Body of pancreas (tissue), 4 donors: ENCODE measurements around the gene ABCG8. TPM values are rescaled to one million over a fixed set of nuclear protein-coding genes. Genes with fewer than 3 reads are reported as not detected.

Experiments
- ATAC-seq: fragments of 150-250 bp; one replicate; pipeline ENCODE4 v1.9.1; 2016
- DNase-seq, 4 donors: peaks; one replicate each; pipeline ENCODE4 v3.0.0-alpha.2; 2019
- H3K27ac ChIP-seq, 4 donors: fragments of 200-600 bp; sonication (generic); 1 replicate in 3 of 4; 2 replicates in 1 of 4; pipeline versions ENCODE4 v1.5.1 to v1.6.1; 2016 to 2019; ENCODE audit warnings: mild to moderate bottlenecking in 1 of 4, mixed read lengths in 1 of 4, moderate library complexity in 1 of 4
- H3K27me3 ChIP-seq, 2 donors: fragments of 200-600 bp; sonication (generic); one replicate each; pipeline ENCODE4 v1.6.0; 2016; ENCODE audit warnings: mild to moderate bottlenecking in 1 of 2
- H3K36me3 ChIP-seq, 2 donors: fragments of 200-600 bp; sonication (generic); replicated peaks in 1 of 2; 2 replicates each; pipeline ENCODE4 v1.5.1; 2016; ENCODE audit warnings: low read depth in 2 of 2; ENCODE audit not compliant: insufficient read depth in 1 of 2
- H3K4me1 ChIP-seq: fragments of 200-600 bp; sonication (generic); one replicate; pipeline ENCODE4 v1.6.0; 2016
- H3K4me3 ChIP-seq, 2 donors: fragments of 200-600 bp; sonication (generic); 1 replicate in 1 of 2; 2 replicates in 1 of 2; pipeline ENCODE4 v1.5.1; 2016 to 2019
- H3K9me3 ChIP-seq, 3 donors: fragments of 200-600 bp; sonication (generic); 1 replicate in 2 of 3; 2 replicates in 1 of 3; pipeline ENCODE4 v1.5.1; 2016
- CTCF ChIP-seq, 7 experiments: fragments of 450-650 bp in 4 of 7; fragments of 200-600 bp in 3 of 7; sonication (generic) in 3 of 7; IDR thresholded peaks; one replicate each; pipeline ENCODE4 v1.5.1; 2016 to 2019; ENCODE audit warnings: antibody characterized with exemption in 7 of 7
- POLR2A ChIP-seq, 3 donors: fragments of 450-650 bp; IDR thresholded peaks; one replicate each; pipeline ENCODE4 v1.6.1; 2016; ENCODE audit warnings: antibody characterized with exemption in 3 of 3, mild to moderate bottlenecking in 2 of 3
- WGBS, 2 donors: methylation state at CpG; one replicate each; pipeline ENCODE4 v1.1.5; 2017; 5-methylcytosine and 5-hydroxymethylcytosine counted together
- intact Hi-C: fragments of 100-400 bp; cut with DNase I; formaldehyde crosslinking; loops from one replicate; pipeline ENCODE4 v1.15.1; 2023
- total RNA-seq, 2 donors: library from RNA; depleted of rRNA; stranded (reverse); fragments of >200 nt; gene quantifications; one replicate each; pipeline ENCODE4 v1.1.0, GENCODE V29; 2016

ABCG8 gene
- total RNA-seq, 2 donors from 2014 or later: not detected

- ATAC-seq: no peak
- Histone ChIP-seq H3K27me3 (no peaks in the 10 kb centered on the region), H3K27ac (no peak overlapping the region), H3K9me3 (no peaks in the 10 kb centered on the region), H3K36me3 (no peaks in the 10 kb centered on the region), H3K4me1 (no peaks in the 10 kb centered on the region), H3K4me3 (no peak overlapping the region)
- TF ChIP-seq POLR2A (IDR thresholded peaks at IDR 0.05): no peak
- no peak for TF ChIP-seq CTCF (IDR thresholded peaks at IDR 0.05)
- intact Hi-C loops: no loop called here
- no peak for DNase-seq
- 88 to 93% methylated on average over 17 of the region's 17 CpGs for WGBS, 2 donors
These were observed 12.2 kb upstream of the ABCG8 start for GRCh38 chr2:43826305-43827250.

DNA sequence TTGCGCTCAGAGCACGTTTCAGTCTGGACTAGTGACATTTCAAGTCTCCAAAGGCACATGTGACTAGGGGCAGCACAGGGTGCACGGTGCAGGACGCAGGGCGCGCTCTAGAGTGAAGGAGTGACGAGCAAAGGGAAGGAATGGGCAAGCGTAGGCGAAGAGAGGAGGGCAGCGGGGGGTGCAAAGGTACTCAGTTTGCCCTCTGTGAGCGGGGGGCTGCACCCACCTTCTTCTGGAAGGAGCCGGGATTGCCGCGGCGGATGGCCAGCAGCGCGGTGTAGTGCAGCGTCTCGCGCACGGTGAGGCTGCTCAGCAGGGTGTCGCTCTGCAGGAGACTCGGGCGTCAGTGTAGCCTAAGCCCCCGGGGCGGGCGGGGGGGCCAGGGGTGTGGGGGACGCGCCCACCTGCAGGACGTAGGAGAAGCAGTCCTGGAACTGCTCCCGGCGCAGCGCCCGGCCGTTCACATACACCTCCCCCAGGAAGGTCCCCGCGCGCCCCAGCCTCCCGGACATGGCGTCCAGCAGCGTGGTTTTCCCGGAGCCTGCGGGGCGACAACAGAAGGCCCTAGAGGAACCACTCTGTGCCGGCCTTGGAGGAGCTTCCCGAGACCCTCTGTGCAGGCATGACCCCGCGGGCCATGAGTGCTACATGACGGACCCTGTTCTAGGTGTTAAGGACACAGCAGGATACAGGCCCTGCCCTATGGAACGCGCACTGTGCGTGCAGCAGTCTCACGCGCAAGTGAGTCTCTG lies 7.1 kb upstream of the ABCG8 start:
- no peak for TF ChIP-seq CTCF (IDR thresholded peaks at IDR 0.05)
- intact Hi-C loops: no loop called here
- ATAC-seq (no peak), DNase-seq (no peak)
- no peaks in the 10 kb centered on the region for H3K27me3 ChIP-seq
- no peak overlapping the region for H3K4me3 ChIP-seq
- no peaks in the 10 kb centered on the region for H3K36me3 ChIP-seq
- H3K4me1 ChIP-seq: no peaks in the 10 kb centered on the region
- H3K27ac ChIP-seq: no peak overlapping the region
- 7 to 10% methylated on average over 24 to 53 of the region's 54 CpGs for WGBS, 2 donors
- no peaks in the 10 kb centered on the region for H3K9me3 ChIP-seq

DNA sequence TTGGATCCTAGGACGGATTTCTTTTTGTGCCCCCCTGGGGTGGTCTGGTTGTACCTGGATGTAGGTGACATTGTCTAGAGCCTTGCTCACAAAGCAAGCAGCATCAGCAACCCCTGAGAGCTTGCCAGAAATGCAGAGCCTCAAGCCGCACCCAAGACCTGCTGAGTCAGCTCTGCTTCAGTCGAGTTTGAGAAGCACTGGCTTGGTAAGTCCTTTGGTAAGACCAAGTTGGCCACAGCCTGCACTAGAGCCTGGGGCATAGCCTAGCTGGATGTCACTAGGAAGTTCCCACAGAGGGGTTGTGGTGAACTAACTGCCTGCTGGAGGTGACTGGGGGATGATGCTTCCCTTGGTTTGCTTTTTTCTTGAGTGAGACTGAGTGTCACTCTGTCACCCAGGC lies 6.3 kb upstream of the ABCG8 start:
- intact Hi-C loops: no loop called here
- no peak overlapping the region for H3K27ac ChIP-seq
- WGBS, 2 donors: 43 to 44% methylated on average over 3 of the region's 3 CpGs
- no peak overlapping the region for H3K4me3 ChIP-seq
- TF ChIP-seq POLR2A (IDR thresholded peaks at IDR 0.05): no peak
- no peak for TF ChIP-seq CTCF (IDR thresholded peaks at IDR 0.05)
- H3K4me1 ChIP-seq: no peaks in the 10 kb centered on the region
- DNase-seq (no peak), ATAC-seq (no peak)
- H3K9me3 ChIP-seq: no peaks in the 10 kb centered on the region
- no peaks in the 10 kb centered on the region for H3K27me3 ChIP-seq
- H3K36me3 ChIP-seq: no peaks in the 10 kb centered on the region

DNA sequence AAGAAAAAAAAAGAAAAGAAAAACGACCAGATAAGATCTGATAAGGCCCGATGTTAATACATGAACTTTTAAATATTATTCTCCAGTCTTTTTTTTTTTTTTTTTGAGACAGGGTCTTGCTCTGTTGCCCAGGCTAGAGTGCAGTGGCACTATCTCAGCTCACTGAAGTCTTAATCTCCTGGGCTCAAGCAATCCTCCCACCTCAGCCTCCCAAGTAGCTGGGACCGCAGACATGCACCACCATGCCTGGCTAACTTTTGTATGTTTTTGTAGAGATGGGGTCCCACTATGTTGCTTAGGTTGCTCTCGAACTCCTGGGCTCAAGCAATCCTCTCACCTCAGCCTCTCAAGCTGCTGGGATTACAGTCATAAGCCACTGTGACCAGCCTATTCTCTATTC lies 1.7 kb upstream of the ABCG8 start:
- no peak for TF ChIP-seq CTCF (IDR thresholded peaks at IDR 0.05)
- TF ChIP-seq POLR2A (IDR thresholded peaks at IDR 0.05): no peak
- Histone ChIP-seq H3K27me3 (no peaks in the 10 kb centered on the region), H3K36me3 (no peaks in the 10 kb centered on the region), H3K9me3 (no peaks in the 10 kb centered on the region), H3K27ac (no peak overlapping the region), H3K4me3 (no peak overlapping the region), H3K4me1 (no peaks in the 10 kb centered on the region)
- DNase-seq (no peak), ATAC-seq (no peak)
- WGBS, 2 donors: 57 to 58% methylated on average over 4 of the region's 4 CpGs
- intact Hi-C loops: no loop called here
